Measurements from ENCODE around the gene RDH5. TPM values are rescaled to one million over a fixed set of nuclear protein-coding genes. Genes with fewer than 3 reads are reported as not detected.

The RDH5 gene
- total RNA-seq, 2 donors from 2014 or later, result 13.0 to 13.5 TPM

GRCh38 chr12:55725556-55725955 lies 5.4 kb downstream of the RDH5 start:
- no peaks in the 10 kb centered on the region for H3K27me3 Mint-ChIP-seq
- peak overlapping the region; percentile 51 for H3K27ac Mint-ChIP-seq
- H3K4me1 Mint-ChIP-seq, result peaks cover 27% of the 10 kb centered on the region
- no peaks in the 10 kb centered on the region for H3K9me3 Mint-ChIP-seq
- no peak for ATAC-seq (replicated peaks)
- peak overlapping the region; percentile 94 for H3K4me3 Mint-ChIP-seq
- H3K36me3 Mint-ChIP-seq (ENCODE audit: low read depth), result peaks cover 58% of the 10 kb centered on the region

- Mint-ChIP-seq H3K4me3 (peak overlapping the region; percentile 94), H3K36me3 (ENCODE audit: low read depth) (peaks cover 58% of the 10 kb centered on the region), H3K27me3 (no peaks in the 10 kb centered on the region), H3K27ac (peak overlapping the region; percentile 85), H3K9me3 (no peaks in the 10 kb centered on the region), H3K4me1 (peaks cover 29% of the 10 kb centered on the region)
- no peak for ATAC-seq (replicated peaks)
These were observed 6.8 kb downstream of the RDH5 start for GRCh38 chr12:55726971-55727370.

- ATAC-seq (replicated peaks), result no peak
- Mint-ChIP-seq H3K36me3 (ENCODE audit: low read depth) (peaks cover 58% of the 10 kb centered on the region), H3K4me1 (peaks cover 29% of the 10 kb centered on the region), H3K9me3 (no peaks in the 10 kb centered on the region), H3K27me3 (no peaks in the 10 kb centered on the region), H3K4me3 (peak overlapping the region; percentile 94), H3K27ac (peak overlapping the region; percentile 85)
These were observed 7.5 kb downstream of the RDH5 start for GRCh38 chr12:55727643-55728185.

- H3K27me3 Mint-ChIP-seq, result no peaks in the 10 kb centered on the region
- ATAC-seq (replicated peaks), result peak; percentile 14
- peaks cover 29% of the 10 kb centered on the region for H3K4me1 Mint-ChIP-seq
These were observed 8.2 kb downstream of the RDH5 start for GRCh38 chr12:55728186-55728938.

GRCh38 chr12:55728939-55729818 lies 9.0 kb downstream of the RDH5 start, which contains the start of gene CD63:
Gene CD63, minus strand, starts transcription at chr12:55729009. Its CDS starts 668 bp downstream, at chr12:55728341.
- H3K4me1 Mint-ChIP-seq, result peaks cover 29% of the 10 kb centered on the region
- no peaks in the 10 kb centered on the region for H3K27me3 Mint-ChIP-seq
- H3K9me3 Mint-ChIP-seq, result no peaks in the 10 kb centered on the region
- peak; percentile 79 for ATAC-seq (replicated peaks)
- peak within 1 kb of the TSS; percentile 88 for H3K27ac Mint-ChIP-seq
- peak within 1 kb of the TSS; percentile 94 for H3K4me3 Mint-ChIP-seq
- H3K36me3 Mint-ChIP-seq (ENCODE audit: low read depth), result peaks cover 49% of the 10 kb centered on the region

More at GRCh38 chr12:55728186-55728938, 8.2 kb downstream of the RDH5 start:
- peak overlapping the region; percentile 85 for H3K27ac Mint-ChIP-seq
- peak overlapping the region; percentile 94 for H3K4me3 Mint-ChIP-seq
- H3K9me3 Mint-ChIP-seq, result no peaks in the 10 kb centered on the region
- H3K36me3 Mint-ChIP-seq (ENCODE audit: low read depth), result peaks cover 56% of the 10 kb centered on the region

- peak; percentile 55 for ATAC-seq (replicated peaks)
- Mint-ChIP-seq H3K27me3 (no peaks in the 10 kb centered on the region), H3K36me3 (ENCODE audit: low read depth) (peaks cover 40% of the 10 kb centered on the region), H3K4me1 (peaks cover 24% of the 10 kb centered on the region), H3K9me3 (no peaks in the 10 kb centered on the region), H3K27ac (peak overlapping the region; percentile 88), H3K4me3 (peak overlapping the region; percentile 94)
These were observed 9.9 kb downstream of the RDH5 start for GRCh38 chr12:55729819-55730818.

GRCh38 chr12:55732288-55732687 lies 12.1 kb downstream of the RDH5 start:
- Mint-ChIP-seq H3K36me3 (ENCODE audit: low read depth) (peaks cover 18% of the 10 kb centered on the region), H3K4me1 (peaks cover 23% of the 10 kb centered on the region), H3K4me3 (no peak overlapping the region), H3K27ac (no peak overlapping the region), H3K27me3 (no peaks in the 10 kb centered on the region), H3K9me3 (no peaks in the 10 kb centered on the region)
- no peak for ATAC-seq (replicated peaks)

- Mint-ChIP-seq H3K9me3 (no peaks in the 10 kb centered on the region), H3K4me3 (no peak overlapping the region), H3K4me1 (peaks cover 26% of the 10 kb centered on the region), H3K27ac (no peak overlapping the region), H3K36me3 (ENCODE audit: low read depth) (peaks cover 12% of the 10 kb centered on the region), H3K27me3 (no peaks in the 10 kb centered on the region)
- ATAC-seq (replicated peaks), result no peak
These were observed 12.9 kb downstream of the RDH5 start for GRCh38 chr12:55733021-55733555.

- Mint-ChIP-seq H3K27me3 (no peaks in the 10 kb centered on the region), H3K9me3 (no peaks in the 10 kb centered on the region), H3K36me3 (ENCODE audit: low read depth) (peaks cover 12% of the 10 kb centered on the region), H3K4me1 (peaks cover 30% of the 10 kb centered on the region), H3K27ac (no peak overlapping the region), H3K4me3 (no peak overlapping the region)
- ATAC-seq (replicated peaks), result no peak
These were observed 13.7 kb downstream of the RDH5 start for GRCh38 chr12:55733858-55734257.

- no peak overlapping the region for H3K4me3 Mint-ChIP-seq
- H3K36me3 Mint-ChIP-seq (ENCODE audit: low read depth), result peaks cover 9% of the 10 kb centered on the region
- ATAC-seq (replicated peaks), result no peak
- H3K27me3 Mint-ChIP-seq, result no peaks in the 10 kb centered on the region
- H3K27ac Mint-ChIP-seq, result no peak overlapping the region
- no peaks in the 10 kb centered on the region for H3K9me3 Mint-ChIP-seq
- peaks cover 30% of the 10 kb centered on the region for H3K4me1 Mint-ChIP-seq
These were observed 14.4 kb downstream of the RDH5 start for GRCh38 chr12:55734595-55734994.

- no peaks in the 10 kb centered on the region for H3K9me3 Mint-ChIP-seq
- H3K27me3 Mint-ChIP-seq, result no peaks in the 10 kb centered on the region
- H3K27ac Mint-ChIP-seq, result no peak overlapping the region
- no peak for ATAC-seq (replicated peaks)
- no peaks in the 10 kb centered on the region for H3K36me3 Mint-ChIP-seq (ENCODE audit: low read depth)
- H3K4me1 Mint-ChIP-seq, result peaks cover 20% of the 10 kb centered on the region
- H3K4me3 Mint-ChIP-seq, result no peak overlapping the region
These were observed 15.9 kb downstream of the RDH5 start for GRCh38 chr12:55736076-55736475.

GRCh38 chr12:55736780-55737580 lies 16.8 kb downstream of the RDH5 start:
- Mint-ChIP-seq H3K4me1 (peaks cover 23% of the 10 kb centered on the region), H3K36me3 (ENCODE audit: low read depth) (no peaks in the 10 kb centered on the region), H3K4me3 (peak overlapping the region; percentile 83), H3K27me3 (no peaks in the 10 kb centered on the region), H3K27ac (peak overlapping the region; percentile 58), H3K9me3 (no peaks in the 10 kb centered on the region)
- peak; percentile 69 for ATAC-seq (replicated peaks)
